Smooth muscle cell (in vitro differentiated cells): Measurements from ENCODE around the gene CALML6. TPM values are rescaled to one million over a fixed set of nuclear protein-coding genes. Genes with fewer than 3 reads are reported as not detected.

Experiments
- DNase-seq: peaks from one replicate; lab custom pipeline; 2025; ENCODE audit not compliant: unreplicated experiment; lab: John Stamatoyannopoulos, UW
- H2AFZ ChIP-seq: fragments of 200-600 bp; sonication (generic); 2 replicates; pipeline ENCODE4 v1.6.0; 2016; ENCODE audit warnings: antibody characterized with exemption, low read depth, mild to moderate bottlenecking
- H3F3A ChIP-seq: fragments of 200-600 bp; sonication (generic); 2 replicates; pipeline ENCODE4 v1.6.0; 2017; ENCODE audit warnings: antibody characterized with exemption, low read depth
- H3K27ac ChIP-seq: fragments of 200-600 bp; sonication (generic); 2 replicates; pipeline ENCODE4 v1.5.1; 2016; ENCODE audit warnings: low read depth, mild to moderate bottlenecking
- H3K27me3 ChIP-seq: fragments of 200-600 bp; sonication (generic); 2 replicates; pipeline ENCODE4 v1.6.1; 2016; ENCODE audit warnings: low read depth, mild to moderate bottlenecking
- H3K36me3 ChIP-seq: fragments of 200-600 bp; sonication (generic); 2 replicates; pipeline ENCODE4 v1.5.1; 2016; ENCODE audit warnings: low read depth
- H3K4me1 ChIP-seq: fragments of 200-600 bp; sonication (generic); 2 replicates; pipeline ENCODE4 v1.5.1; 2016; ENCODE audit warnings: low read depth
- H3K4me2 ChIP-seq: fragments of 200-600 bp; sonication (generic); 2 replicates; pipeline ENCODE4 v1.6.0; 2016; ENCODE audit warnings: mild to moderate bottlenecking
- H3K4me3 ChIP-seq: fragments of 200-600 bp; sonication (generic); 2 replicates; pipeline ENCODE4 v1.5.1; 2016; ENCODE audit warnings: mild to moderate bottlenecking
- H3K79me2 ChIP-seq: fragments of 200-600 bp; sonication (generic); 2 replicates; pipeline ENCODE4 v1.6.0; 2016; ENCODE audit warnings: low read depth, mild to moderate bottlenecking
- H3K9ac ChIP-seq: fragments of 200-600 bp; sonication (generic); 2 replicates; pipeline ENCODE4 v1.6.0; 2016; ENCODE audit warnings: low read depth
- H3K9me3 ChIP-seq: fragments of 200-600 bp; sonication (generic); replicated peaks from 2 replicates; pipeline ENCODE4 v1.5.1; 2016; ENCODE audit warnings: low read depth
- H4K20me1 ChIP-seq: fragments of 200-600 bp; sonication (generic); 2 replicates; pipeline ENCODE4 v1.6.0; 2016; ENCODE audit warnings: low read depth
- CTCF ChIP-seq: fragments of 200-600 bp; sonication (generic); IDR thresholded peaks from 2 replicates; pipeline ENCODE4 v1.5.1; 2017; ENCODE audit warnings: borderline replicate concordance, mild to moderate bottlenecking, antibody characterized with exemption; ENCODE audit not compliant: insufficient read depth, poor library complexity, severe bottlenecking
- WGBS: methylation state at CpG from one replicate; pipeline ENCODE4 v1.1.7; 2016; ENCODE audit warnings: low lambda C conversion rate; 5-methylcytosine and 5-hydroxymethylcytosine counted together
- polyA plus RNA-seq: library from polyadenylated mRNA; unstranded; fragments of >200 nt; fragmentation: Nextera tagmentation; extraction: Ambion mirVana; gene quantifications from 2 replicates; pipeline ENCODE4 v1.2.1, GENCODE V29; 2016
- total RNA-seq: library from RNA; depleted of rRNA; stranded (reverse); fragments of >200 nt; gene quantifications from 2 replicates; pipeline ENCODE4 v1.2.3, GENCODE V29; 2014

The CALML6 gene
- total and polyA plus RNA-seq, 2 experiments from 2014 or later, result 0.18 to 1.3 TPM

GRCh38 chr1:1893291-1893985 is 21.6 kb upstream of the CALML6 start:
- Histone ChIP-seq H3K9ac (no peak overlapping the region), H2AFZ (no peak overlapping the region), H3K79me2 (peaks cover 21% of the 10 kb centered on the region), H3K4me2 (no peak overlapping the region), H4K20me1 (peaks cover 17% of the 10 kb centered on the region), H3K36me3 (no peaks in the 10 kb centered on the region), H3F3A (no peaks in the 10 kb centered on the region), H3K4me1 (peaks cover 22% of the 10 kb centered on the region), H3K9me3 (no peaks in the 10 kb centered on the region), H3K27me3 (no peaks in the 10 kb centered on the region), H3K27ac (no peak overlapping the region), H3K4me3 (no peak overlapping the region)
- DNase-seq, result no peak
- TF ChIP-seq CTCF, result no peak
- WGBS, result 96% methylated on average over 19 of the region's 19 CpGs

GRCh38 chr1:1893997-1894353 is 21.1 kb upstream of the CALML6 start:
- Histone ChIP-seq H2AFZ (no peak overlapping the region), H3K9me3 (no peaks in the 10 kb centered on the region), H4K20me1 (peaks cover 11% of the 10 kb centered on the region), H3K9ac (no peak overlapping the region), H3F3A (no peaks in the 10 kb centered on the region), H3K27me3 (no peaks in the 10 kb centered on the region), H3K27ac (no peak overlapping the region), H3K79me2 (peaks cover 16% of the 10 kb centered on the region), H3K36me3 (no peaks in the 10 kb centered on the region), H3K4me1 (peaks cover 16% of the 10 kb centered on the region), H3K4me2 (no peak overlapping the region), H3K4me3 (no peak overlapping the region)
- DNase-seq, result no peak
- TF ChIP-seq CTCF, result no peak
- 100% methylated on average over 2 of the region's 2 CpGs for WGBS

- no peak for DNase-seq
- Histone ChIP-seq H3K4me1 (peaks cover 12% of the 10 kb centered on the region), H3K36me3 (no peaks in the 10 kb centered on the region), H4K20me1 (peaks cover 6% of the 10 kb centered on the region), H2AFZ (no peak overlapping the region), H3K9ac (no peak overlapping the region), H3K27ac (no peak overlapping the region), H3K27me3 (no peaks in the 10 kb centered on the region), H3K4me3 (no peak overlapping the region), H3K79me2 (peaks cover 11% of the 10 kb centered on the region), H3K4me2 (no peak overlapping the region), H3K9me3 (no peaks in the 10 kb centered on the region), H3F3A (no peaks in the 10 kb centered on the region)
- no peak for TF ChIP-seq CTCF
- WGBS, result 55% methylated on average over 14 of the region's 14 CpGs
Measured at GRCh38 chr1:1894354-1895059, 20.6 kb upstream of the CALML6 start.

DNA sequence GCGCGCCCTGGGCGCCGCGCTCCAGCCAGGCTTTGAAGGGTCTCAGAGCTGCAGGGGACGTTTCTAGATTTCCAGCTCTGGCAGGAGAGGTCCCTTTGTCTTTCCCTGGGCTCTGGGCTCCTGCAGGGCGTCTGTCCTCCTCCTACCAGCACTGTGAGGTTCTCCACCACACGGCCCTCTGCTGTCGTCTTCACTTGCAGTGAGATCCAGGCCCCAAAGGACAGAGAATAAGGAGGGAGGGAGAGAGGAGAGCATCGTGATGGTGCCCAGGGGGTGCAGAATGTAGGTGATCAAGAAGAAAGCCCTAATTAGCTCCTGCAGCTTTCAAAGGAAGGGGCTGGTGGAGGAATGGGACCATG is 20.0 kb upstream of the CALML6 start:
- Histone ChIP-seq H3K36me3 (no peaks in the 10 kb centered on the region), H3K9me3 (no peaks in the 10 kb centered on the region), H3K9ac (no peak overlapping the region), H3K4me1 (peaks cover 12% of the 10 kb centered on the region), H3K4me3 (no peak overlapping the region), H3F3A (no peaks in the 10 kb centered on the region), H2AFZ (no peak overlapping the region), H4K20me1 (peaks cover under 1% of the 10 kb centered on the region), H3K27me3 (no peaks in the 10 kb centered on the region), H3K4me2 (no peak overlapping the region), H3K27ac (no peak overlapping the region), H3K79me2 (peaks cover 5% of the 10 kb centered on the region)
- no peak for TF ChIP-seq CTCF
- no peak for DNase-seq
- 73% methylated on average over 10 of the region's 10 CpGs for whole genome bisulfite sequencing
